Superior temporal gyrus (tissue), 1 donor: Measurements from ENCODE around the gene SFXN3.

ENCODE experiments used
- DNase-seq: peaks from one replicate; pipeline ENCODE4 v3.0.0-alpha.2; 2016; ENCODE audit errors: extremely low spot score

The SFXN3 gene

DNA sequence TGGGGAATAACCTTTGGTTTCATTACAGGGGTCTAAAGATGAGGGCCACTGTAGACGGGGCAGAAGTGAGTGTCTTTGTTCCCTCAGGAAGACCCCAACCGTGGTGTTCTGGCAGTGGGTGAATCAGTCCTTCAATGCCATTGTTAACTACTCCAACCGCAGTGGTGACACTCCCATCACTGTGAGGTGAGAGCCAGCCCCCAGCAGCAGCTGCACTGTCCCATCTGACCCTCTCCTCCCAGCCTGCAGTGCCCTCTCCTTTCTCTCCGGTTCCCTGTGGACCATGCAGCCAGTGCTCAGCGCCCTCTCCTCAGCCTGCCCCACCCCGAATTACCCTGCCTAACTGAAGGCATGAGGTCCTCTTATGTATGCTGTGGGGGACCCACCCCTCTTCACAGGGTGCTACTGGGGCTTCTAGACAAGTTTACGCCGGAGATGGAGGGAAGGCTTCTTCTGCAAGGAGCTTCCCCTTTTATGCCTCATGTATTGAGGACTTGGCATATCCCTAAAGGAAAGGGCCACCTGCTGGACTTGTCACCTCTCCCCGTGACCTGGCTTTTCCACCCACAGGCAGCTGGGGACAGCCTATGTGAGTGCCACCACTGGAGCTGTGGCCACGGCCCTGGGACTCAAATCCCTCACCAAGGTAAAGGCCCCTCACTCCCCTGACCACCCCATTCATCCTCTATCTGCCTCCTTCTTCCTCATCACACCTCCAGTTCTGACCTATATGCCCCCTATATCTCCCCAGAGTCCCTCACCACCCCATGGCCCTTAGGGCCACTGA lies 5.1 kb downstream of the SFXN3 start:
- DNase-seq = no peak

DNA sequence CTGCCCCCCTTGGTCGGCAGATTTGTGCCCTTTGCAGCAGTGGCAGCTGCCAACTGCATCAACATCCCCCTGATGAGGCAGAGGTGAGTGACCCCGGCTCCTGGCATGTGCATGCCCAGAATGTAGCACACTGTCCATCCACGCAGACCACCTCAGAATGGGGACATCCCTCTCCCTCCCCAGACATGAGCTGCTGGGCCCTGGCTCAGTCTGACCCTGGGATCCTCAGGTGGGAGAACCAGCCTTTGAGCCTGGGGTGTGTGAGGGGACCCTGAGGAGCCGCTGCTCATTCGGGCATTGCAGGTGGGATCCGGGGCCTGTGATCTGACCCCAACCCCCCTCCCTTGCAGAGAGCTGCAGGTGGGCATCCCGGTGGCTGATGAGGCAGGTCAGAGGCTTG lies 5.7 kb downstream of the SFXN3 start:
- DNase-seq = no peak

DNA sequence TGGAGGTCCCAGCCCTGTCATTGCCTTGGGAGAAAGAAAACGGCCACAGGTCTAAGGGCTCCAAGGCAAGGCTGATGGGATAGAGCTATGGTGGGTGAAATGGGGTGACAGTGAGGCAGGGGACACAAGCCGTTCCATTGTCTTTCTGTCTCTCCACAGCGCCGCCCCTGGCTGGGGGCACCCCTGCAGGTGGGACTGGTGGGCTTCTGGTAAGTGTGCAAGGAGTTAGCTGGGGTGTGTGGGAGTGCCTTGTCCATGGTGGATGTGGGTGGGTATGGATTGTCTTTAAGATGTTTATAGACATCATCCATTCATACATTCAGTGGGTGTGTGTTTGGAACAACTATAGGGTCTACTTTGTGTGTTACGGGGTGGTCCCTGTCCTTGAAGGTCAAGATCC lies 7.5 kb downstream of the SFXN3 start:
- DNase-seq = no peak

DNA sequence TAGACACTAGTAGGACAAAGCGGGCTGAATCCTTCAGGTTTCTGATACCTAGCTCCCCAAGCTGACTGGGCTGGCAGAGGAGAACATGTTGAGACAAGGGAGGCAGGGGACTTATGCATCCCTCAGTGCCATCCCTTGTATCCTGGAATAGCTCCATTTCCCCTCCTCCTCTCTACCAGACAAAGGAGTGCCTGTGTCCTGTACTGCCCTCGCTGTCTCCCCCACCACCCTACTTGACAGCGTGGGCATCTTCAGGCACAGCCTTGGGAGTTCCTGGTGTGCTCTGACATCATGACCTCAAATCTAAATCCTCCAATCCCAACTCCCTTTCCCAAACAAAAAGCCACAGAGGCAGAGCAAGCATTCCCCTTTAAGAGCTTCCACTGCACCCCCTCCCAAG lies 9.0 kb downstream of the SFXN3 start:
- peak; percentile 56 for DNase-seq

DNA sequence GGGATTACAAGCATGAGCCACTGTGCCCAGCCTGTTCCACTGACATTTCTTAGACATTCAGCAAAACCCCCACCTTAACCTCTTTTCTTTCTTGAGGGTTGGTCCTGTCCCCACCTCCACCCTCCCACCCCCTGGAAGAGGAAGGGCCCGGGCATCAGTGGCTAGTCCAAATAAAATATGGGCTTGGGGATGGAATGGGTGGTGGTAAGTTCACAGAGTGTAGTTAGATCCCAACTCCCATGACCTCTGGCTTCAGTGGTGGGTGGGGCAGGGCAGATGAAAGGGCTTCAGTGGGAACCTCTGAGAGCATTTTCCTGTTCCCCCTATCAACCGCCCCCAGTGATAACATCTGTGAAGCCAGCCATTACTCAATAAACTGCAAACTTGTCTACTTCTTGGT lies 9.8 kb downstream of the SFXN3 start:
- DNase-seq = no peak

DNA sequence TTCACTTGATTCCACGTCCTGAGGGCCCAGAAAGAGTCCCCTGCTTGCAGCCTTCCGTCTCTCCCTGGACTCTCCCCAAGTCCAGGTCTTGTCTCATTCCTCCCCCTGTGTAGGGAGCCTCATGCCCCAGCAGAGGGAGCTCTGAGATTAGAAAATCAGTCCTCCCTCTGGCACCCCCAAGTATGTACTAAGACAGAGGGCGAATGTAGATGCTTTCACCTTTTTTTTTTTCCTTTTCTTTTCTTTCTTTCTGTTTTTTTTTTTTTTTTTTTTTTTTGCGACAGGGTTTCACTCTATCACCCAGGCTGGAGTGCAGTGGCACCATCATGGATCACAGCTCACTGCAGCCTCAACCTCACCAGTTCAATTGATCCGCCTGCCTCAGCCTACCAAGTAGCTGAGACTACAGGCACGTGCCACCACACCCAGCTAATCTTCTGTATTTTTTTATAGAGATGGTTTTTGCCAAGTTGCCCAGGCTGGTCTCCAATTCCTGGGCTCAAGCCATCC lies 10.3 kb downstream of the SFXN3 start:
- DNase-seq = peak; percentile 93

DNA sequence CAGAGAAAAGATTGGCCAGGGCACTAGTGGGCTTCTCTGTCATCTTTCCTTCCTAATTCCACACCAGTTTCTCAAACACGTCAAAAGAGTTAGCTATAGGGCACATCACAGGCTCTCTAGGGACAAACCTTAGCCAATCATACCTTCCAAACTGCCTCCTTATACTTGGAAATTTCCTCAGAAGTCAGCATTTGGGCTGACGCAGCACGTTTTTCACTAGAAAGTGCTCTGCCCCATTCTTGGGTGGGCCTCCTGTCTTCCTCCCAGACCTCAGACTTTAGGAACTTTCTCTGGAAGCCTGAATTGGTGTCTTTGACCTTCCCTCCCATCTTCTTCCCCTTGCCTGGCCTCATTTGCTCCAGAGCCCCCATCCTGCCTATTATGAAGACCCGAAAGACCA lies 11.1 kb downstream of the SFXN3 start:
- no peak for DNase-seq

DNA sequence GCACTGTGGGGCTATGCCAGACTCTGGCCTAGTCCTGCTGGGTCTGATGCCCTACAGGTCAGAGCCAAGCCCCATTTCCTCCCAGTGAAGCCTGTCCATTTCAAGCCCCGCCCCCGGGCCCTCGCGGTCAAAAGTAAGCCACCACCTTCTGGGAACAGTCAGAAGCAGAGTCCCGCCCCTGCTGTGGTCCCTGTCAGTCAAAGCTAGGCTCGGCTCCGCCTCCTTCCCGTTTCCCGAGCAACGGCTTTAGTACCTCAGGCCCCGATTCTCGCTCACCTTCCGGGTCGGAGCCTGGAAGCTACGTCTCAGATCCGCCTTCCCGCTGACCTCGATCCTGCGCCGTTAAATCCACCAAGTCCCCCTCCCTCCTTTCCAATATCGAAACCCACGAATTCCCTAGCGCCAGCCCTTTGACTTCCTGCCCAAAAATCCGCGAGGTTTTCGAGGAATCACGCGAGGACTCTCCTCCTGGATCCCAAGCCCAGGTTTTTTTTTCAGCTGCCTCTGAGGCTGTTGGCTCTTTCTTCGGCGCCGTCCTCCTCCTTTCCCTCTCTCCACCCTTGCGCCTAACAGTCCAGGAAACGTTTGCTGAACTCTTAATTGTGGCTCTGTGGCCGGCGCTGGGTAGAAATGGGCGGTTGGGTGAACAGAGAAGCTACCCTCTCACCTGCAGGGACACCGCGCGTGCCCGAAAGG lies 11.8 kb downstream of the SFXN3 start:
- DNase-seq = peak; percentile 85

DNA sequence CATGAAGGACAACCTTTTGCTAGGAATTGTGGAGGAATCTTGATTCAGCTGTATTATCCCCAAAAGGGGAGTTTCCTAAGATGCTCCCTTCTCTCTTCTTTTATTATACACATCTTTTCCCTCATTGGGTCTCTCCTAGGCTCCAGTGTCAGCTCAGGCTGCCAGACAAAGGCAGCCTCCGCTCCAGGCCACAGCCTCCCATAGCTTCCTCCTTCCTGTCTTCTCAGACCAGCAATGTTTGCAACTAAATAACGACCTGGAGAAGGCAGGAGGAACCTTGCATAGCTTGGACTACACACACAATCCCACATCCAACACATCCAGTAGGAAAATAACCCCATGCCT lies 12.3 kb downstream of the SFXN3 start:
- DNase-seq = no peak

DNA sequence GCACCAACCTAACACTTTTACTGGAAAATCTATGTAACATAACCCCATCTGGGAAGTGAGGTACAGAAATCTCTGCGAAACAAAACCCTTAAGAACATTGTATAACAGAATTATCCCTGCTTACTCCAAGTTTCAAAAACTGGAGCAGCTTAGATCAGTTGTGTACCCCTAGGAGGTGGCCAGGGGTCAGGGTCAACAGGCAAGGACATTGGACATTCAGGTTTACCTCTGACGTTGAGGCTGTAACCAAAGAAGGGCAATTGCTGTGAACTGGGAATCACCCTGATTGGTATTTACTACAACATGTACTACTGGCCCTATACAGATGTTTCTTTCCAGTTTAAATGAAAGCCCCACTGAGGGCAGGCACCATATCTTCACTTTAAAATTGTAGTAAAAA lies 13.1 kb downstream of the SFXN3 start:
- DNase-seq = no peak

DNA sequence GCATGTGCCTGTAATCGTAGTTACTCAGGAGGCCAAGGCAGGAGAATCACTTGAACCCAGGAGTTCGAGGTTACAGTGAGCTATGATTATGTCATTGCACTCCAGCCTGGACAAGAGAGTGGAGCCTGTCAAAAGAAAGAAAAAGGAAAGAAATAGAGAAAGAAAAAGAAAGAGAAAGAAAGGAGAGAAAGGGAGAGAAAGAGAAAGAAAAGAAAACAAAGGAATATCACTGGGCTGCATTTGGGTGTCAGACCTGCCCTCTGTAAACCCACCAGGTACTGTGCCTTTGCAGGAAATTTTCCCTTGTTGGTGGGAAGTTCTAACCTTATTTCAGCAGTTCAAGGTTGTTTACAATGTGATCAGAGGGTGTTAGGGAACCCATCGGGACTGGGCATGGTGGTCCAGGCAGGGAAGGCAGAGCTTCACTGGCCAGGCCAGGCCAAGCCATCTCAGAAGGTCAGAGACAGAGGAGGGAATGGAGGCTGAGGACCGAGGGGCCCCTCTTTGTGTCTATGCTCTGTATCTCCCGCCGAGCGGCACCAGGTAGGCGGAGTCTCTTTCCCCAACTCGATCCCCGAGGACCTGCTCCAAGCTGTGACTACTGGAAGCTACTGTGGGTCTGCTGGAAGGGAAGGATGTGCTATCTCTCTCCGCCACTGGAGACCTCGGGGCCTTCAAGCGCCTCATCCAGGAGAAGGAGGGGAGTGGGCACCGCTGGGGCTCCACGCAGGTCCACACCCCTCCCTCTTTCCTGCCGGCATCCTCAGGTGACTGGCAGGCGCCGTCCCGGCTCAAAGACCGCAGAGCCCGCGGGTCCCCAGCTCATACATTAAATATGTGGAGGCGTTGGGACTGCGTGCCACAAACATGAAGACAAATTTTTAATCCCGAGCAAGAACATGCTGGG lies 15.6 kb downstream of the SFXN3 start:
- no peak for DNase-seq

DNA sequence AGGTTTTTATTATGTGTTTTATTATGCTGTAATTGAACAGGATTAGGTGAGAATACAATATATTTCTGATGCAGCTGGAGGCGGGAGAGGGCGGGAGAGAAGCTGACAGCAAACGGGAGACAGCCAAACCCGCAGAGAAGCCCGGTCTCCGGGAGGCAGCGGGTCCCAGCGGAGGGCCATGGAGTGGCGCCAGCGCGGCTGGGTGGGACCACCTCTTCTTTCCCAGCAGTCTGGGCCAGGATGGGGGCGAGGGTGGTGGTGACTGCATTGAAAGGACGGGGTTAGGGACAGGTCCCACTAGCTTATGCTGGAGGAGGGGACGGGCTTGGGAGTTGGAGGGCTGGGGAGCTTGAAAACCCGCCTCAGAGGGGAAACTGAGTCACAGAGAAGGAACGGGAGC lies 16.2 kb downstream of the SFXN3 start:
- no peak for DNase-seq

DNA sequence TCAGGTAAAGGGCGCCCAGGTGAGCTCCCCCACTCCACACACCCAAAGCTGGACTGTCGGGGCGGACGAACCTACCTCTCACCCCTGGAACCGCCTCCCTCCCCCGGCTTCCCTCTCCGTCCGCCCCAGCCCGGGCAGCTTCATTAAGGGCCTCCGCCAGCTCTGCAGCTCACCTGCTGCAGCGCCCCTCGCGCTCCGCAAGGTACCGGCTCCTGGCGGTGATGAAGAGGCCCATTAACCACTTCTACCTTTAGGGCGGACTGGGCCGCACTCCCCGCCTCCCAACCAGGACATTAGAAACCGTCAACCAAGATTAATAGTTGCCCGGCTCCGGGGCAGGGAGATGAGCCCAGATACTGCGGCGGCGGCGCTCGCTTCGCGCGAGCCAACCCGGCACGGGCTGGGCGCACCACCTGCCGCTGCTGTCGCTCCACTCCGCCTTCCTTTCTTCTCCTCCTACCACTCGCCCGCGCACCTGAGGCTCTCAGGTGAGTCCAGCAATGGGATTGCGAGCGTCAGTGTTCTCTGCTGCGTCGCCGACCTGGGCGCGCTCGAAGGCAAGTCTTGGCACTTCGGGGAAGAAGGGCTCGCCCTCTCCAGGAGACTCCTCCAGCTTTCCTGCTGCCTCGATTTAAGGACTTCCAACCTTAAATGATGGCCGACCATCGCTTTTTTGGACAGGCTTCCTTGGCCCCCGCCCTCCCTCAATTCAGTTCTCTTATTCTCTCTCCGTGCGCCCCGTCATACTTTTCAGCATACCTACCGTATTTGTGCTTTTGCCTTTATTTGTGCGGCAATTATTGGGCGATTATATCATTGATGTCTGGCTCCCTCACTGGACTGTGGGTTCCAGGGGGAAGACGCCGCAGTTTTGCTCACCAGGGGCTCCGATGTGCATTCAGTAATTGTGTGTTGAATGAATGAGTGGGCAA lies 17.2 kb downstream of the SFXN3 start:
- no peak for DNase-seq

DNA sequence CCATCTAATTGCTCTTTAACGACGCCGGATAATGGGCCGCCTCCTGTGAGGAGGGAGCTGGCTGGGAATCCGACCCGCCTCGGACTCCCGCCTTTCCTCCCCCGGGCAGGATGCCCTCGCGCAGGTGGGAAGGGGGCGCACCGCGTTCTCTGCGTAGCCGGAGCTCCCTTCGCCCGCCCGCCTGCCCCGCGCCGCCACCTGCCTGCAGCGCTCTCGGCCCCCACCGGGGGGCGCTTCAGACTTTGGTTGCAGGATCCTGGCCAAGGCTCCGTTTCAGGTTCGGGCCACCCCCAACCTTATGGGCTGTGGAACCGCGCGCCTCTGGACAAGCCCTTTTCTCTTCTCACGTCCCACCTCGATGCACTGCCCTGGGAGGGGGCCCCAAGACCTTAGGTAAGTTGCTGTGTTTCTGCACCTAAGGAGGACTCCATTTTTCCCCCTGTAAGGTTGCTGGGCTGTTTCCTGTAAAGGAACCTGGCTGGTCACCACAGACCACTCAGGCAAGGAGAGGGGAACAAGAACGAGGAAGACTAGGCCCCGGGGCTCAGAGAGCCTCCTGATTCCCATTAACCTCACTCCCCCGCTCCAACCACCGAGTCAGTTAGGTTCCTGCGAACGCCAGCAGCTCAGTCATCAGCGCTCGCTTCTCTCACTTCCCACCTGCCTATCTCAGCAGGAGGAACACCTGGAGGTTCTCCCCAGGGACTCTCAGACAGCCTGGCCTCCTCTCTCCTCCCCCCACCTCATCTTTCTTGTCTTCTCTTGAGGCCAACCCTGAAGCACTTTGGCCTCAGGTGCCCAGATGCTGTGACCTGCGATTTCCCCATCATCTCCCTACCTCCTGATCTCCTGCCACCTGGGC lies 19.4 kb downstream of the SFXN3 start:
- DNase-seq = no peak

DNA sequence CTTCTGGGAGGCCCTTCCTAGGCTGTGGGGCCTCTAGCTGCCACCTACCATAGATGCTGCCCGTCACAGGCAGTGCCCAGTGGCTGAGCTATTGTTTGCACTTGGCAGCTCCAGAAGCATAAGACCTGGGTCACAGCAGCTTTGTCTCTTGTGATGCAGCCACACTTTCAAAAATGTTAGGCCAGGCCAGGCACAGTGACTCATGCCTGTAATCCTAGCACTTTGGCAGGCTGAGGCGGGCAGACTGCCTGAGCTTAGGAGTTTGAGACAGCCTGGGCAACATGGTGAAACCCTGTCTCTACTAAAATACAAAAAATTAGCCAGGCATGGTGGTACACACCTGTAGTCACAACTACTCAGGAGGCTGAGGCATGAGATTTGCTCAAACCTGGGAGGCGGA lies 21.3 kb downstream of the SFXN3 start:
- DNase-seq = no peak

DNA sequence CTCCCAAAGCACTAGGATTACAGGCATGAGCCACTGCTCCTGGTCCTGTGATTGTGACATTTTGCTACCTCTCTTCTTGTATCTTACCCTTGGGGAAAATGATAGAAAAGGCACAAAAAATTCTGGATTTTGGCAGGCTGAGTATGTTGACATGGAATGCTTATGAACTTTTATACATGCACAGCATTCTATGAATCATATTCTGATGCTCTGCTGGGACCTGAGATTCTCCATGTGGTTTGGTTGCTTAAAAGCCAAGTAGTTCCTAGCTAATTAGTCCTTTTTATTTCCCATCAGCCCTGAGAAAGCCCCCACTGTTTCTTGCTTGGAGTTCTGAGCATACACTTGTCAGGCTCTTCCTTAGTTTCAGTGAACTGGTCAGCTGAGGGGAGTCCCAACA lies 22.5 kb downstream of the SFXN3 start:
- no peak for DNase-seq

DNA sequence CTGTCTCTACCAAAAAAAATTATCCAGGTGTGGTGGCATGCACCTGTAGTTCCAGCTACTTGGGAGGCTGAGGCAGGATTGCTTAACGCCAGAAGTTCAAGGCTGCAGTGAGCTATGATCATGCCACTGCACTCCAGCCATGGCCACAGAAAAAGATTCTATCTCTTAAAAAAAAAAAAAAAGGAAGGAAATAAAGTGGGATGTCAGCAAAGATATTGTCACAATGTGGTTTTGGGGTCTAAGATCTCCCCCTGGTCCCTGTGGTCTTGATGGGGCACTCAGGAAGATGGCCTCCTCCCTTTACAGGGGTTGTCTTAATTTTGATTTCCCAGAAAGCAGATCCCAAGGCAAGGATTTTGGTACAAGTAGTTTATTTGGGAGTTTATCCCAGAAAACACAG lies 23.3 kb downstream of the SFXN3 start:
- no peak for DNase-seq

DNA sequence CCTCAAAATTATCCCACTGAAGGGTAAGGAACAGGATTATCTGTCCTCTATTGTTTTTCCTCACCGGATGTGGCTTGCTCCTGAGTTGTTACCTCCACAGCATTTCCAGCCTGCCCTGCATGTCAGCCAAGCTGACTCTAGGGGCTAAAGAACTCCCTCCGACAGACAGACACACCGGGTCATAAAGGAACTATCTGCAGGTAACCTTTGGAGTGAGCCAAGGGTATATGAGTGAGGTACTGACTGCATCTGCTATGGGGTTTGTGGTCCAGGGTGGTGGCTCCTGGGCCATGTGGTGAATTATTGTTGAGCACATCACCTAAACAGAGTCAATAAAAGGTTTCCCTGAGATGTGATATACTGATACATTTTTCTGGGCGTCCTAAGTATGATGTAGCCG lies 23.8 kb downstream of the SFXN3 start:
- no peak for DNase-seq

DNA sequence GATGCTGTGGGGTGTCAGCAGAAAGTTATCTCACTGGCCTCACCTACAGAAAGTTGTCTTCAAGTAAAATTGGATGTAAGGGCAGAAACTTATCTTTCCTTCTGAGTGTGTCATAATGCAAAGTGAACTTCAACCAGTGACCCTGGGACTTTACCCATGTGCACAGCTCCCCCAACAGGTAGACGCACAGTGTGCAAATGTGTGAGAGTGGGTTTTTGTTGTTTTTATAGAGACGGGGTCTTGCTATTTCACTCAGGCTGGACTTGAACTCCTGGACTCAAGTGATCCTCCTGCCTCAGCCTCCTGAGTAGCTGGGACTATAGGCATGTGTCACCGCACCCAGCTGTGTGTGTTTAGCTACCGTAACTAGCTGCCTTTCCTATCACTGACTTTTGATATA lies 24.4 kb downstream of the SFXN3 start:
- DNase-seq = no peak
